ENCODE results near the gene TBL2.
"Not testable (repeated sequence)": the region's sequence is repeated elsewhere in the genome, so short reads cannot be mapped to it uniquely, and the experiment has no call there.

TBL2 gene

DNA sequence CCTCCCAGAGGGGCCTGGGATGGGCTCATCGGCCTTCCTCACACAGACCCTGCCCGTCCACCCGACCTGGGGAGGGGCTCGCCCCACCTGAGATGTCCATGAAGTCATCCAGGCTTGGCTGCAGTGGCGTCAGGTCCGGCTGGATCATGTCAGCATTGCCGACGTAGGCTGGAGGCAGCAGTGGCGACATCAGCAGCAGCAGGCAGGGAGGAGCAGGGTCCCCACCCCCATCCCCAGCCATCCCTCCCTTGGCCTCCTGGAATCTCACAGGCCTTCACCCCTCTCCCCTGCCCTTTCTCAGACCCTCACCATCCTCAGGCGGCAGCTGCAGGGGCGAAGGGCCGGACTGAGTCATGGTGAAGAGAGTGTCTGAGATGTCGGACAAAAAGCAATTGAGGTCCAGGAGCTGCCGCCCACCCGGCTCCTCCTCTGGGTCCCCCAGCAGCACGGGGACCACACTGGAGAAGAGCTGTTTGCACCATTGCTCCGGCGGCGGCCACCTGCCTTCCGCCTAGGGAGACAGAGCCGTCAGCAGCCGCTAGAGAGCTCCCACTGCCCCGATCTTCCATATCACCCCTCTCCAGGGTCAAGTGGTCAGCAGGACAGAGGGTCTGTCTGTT lies 27.3 kb upstream of the TBL2 start:
- DNase-seq (ENCODE audit: low spot score), result no peak

DNA sequence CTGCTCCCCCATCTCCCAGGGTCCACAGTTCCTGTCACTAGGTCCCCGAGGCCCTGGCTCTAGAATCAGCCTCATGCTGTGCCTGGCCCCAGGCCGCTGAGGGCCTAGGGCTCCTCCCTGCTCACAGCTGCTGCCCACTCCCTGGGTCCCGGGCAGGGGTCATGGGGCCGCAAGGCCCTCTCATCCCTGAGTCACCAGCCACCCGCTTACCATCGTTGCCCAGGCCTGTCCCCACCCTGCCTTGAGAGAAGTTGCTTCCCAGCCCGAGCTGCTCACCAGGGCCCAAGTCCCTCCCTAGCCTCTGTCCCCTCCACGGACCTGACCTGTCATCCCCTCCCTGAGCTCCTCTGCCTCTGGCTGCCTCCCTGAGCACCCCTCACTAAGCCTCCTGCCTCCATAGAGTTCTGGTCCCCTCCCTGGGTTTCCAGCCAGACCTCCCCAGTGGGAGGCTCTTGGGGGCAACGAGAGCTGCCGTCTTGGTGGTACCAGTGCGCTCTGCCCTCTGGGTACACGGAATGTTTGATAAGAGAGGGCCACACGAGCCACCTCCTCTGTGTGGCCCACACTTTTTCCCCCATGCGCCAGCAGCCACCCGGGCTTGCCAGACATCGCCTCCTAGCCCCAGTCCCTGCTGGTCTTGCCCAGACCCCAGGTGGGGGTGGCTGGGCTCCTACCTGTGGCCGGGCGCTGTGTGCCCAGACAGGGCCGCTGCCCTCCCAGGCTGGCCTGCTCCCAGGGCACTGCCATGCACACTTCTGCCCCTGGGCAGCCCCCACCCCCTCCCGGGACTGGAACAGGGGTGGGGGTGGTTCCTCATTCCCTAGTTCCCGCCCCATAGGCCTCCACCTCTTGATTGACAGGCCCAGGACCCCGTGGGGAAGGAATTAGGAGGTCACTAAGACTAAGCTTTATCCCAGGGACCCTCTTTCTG lies 24.6 kb upstream of the TBL2 start:
- no peak for DNase-seq (ENCODE audit: low spot score)

GRCh38 chr7:73599916-73600315 lies 21.5 kb upstream of the TBL2 start:
- no peak for DNase-seq (ENCODE audit: low spot score)

- DNase-seq (ENCODE audit: low spot score), result no peak
These were observed 20.9 kb upstream of the TBL2 start for GRCh38 chr7:73599151-73599882.

DNA sequence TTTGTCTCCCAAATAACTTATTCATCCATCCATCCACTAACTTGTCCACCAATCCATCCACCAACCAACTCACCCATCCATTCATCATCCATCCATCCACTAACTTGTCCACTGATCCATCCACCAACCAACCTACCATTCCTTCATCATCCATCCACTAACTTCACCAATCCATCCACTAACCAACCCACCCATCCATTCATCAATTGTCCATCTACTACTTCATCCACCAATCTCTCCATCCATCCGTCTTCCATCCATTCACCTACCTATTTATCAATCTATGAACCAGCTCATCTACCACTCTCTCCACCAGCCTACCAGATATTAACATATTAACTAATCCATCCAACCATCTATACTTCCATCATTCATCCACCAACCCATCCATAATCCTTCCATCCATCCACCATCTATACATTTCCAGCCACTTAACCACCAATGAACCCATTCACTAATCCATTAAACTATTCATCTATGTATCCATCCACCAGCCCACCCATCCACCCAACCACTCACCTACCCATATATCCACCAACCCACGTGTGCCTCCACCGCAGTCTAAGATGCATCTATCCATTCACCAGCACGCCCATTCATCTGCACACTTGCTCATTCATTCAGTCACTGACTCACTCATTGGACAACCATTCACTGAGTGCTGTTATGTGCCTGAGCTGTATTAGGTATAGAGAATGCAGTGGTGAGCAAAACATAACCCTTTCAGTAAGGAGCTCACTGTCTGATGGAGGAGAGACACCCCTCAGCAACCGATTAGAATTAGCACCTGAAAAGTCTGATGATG lies 19.8 kb upstream of the TBL2 start:
- no peak for DNase-seq (ENCODE audit: low spot score)

- DNase-seq (ENCODE audit: low spot score), result no peak
These were observed 18.0 kb upstream of the TBL2 start for GRCh38 chr7:73596191-73597065.

DNA sequence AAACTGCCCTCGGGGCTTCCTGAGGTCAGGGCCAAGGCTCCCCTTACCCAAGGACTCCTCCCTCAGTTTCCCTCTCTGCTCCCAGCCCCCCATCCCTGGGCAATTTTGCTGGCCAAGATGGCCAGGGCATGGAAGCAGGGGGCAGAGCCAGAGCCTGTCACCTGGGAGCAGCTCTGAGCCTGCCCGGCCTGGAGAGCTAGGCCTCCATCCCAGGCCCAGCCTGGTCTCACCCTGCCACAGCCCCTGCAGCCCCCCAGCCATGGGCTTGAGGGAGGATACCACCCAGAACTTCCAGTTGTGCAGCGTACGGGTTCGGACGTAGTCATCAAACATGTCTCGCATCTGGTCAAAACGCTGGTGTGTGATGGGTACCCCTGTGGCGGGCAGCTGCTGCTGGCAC lies 17.0 kb upstream of the TBL2 start:
- no peak for DNase-seq (ENCODE audit: low spot score)

- DNase-seq (ENCODE audit: low spot score), result no peak
These were observed 15.0 kb upstream of the TBL2 start for GRCh38 chr7:73593207-73594045.

GRCh38 chr7:73586911-73587310 lies 8.5 kb upstream of the TBL2 start:
- DNase-seq (ENCODE audit: low spot score), result no peak

DNA sequence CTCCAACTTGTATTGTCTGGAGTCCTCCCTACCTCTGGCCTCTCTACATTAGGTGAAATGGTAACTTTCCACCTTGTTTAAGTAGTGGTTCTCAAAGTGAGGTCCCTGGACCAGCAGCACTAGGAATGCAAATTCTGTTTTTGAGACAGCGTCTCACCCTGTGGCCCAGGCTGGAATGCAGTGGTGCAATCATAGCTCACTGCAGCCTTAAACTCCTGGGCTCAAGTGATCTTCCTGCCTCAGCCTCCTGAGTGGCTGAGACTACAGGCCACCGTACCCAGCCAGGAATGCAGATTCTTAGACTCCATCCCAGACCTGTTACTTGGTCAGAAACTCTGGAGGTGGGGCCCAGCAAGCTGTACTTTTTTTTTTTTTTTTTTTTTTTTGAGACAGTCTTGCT lies 6.8 kb upstream of the TBL2 start:
- no peak for DNase-seq (ENCODE audit: low spot score)

DNA sequence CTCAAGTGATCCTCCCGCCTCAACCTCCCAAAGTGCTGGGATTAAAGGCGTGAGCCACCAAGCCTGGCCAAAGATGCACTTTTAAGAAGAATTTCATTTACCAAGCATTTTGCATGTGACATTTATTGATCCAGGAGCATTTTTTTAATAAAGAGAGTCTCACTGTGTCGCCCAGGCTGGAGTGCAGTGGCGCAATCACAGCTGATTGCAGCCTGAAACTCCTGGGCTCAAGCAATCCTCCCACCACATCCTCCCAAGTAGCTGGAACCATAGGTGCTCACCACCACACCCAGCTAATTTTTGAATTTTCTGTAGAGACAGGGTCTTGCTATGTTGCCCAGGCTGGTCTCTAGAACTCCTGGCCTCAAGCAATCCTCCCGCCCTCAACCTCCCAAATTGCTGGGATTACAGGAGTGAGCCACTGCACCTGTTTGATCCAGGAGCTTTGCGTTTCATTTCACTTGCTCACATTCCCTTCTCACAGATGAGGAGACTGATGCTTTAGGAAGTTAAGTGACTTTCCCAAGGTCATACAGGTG lies 4.4 kb upstream of the TBL2 start:
- DNase-seq (ENCODE audit: low spot score), result no peak

GRCh38 chr7:73581006-73581405 lies 2.6 kb upstream of the TBL2 start:
- not testable (repeated sequence) for DNase-seq (ENCODE audit: low spot score)

DNA sequence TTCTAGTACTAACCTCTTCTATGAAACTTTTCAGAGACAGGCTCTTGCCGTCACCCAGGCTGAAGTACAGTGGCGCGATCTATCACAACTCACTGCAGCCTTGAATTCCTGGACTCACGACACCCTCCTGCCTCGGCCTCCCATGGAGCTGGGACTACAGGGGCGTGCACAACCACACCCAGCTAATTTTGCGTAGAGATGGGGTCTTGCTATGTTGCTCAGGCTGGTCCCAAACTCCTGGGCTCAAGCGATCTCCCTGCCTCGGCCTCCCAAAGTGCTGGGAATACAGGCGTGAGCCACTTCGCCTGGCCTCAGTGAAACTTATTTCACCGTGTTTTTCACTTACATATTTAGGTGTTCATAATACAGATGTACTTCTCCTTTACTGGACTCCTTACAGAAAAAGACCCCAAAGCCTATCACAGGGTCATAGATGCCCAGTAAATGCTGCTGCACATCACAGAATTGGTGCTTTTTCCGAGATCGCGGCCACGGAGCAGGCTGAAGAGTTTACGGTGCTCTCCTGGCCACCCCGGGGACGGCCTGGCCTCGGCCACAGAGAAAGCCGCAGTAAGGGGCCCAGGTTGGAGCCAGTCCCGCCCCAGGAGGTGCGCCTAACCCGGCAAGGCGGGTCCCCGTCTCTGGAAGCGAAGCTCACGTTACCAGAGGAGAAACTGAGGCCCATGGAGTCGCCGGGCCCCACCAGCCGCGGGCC lies 595 bp downstream of the TBL2 start:
- DNase-seq (ENCODE audit: low spot score), result no peak

- DNase-seq (ENCODE audit: low spot score), result no peak
These were observed 4.6 kb downstream of the TBL2 start for GRCh38 chr7:73573791-73574190.

DNA sequence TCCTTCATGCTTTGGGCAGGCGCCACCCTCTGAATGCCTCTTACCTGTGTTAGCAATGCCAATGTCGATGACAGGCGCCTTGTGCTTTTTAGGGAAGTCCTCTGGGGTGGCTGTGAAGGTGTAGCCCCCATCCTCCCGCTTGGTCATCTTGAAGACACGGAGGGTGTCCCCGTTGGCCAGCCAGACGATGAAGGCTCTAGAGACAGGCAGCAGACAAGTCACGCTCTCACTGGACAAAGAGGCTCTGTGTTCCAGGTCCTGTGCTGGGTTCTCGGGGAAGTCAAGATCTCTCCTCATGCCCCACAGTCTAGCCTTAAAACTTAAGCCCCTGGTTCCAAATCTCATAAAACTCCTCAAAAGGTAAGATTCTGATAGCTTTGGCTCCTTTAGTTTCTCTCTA lies 5.1 kb downstream of the TBL2 start:
- no peak for DNase-seq (ENCODE audit: low spot score)

DNA sequence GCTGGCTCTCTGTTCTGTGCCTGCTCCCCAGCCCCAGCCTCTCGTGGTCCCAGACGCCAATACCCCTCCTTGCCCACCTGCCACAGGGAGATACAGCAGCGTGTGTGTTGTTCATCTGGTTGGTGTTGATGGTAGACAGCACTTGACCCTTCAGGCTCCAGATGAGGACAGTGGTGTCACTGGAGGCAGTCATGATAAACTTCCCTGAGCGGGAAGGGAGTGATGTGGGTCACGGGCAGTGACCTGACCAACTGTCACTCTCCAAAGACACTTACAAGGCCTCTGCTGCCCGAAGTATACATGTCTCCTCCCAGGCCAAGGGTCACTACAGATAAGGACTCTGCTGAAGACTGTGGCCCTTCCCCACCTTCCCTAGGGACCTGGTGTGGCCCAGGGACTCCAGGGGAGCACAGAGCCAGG lies 5.6 kb downstream of the TBL2 start:
- DNase-seq (ENCODE audit: low spot score), result no peak

DNA sequence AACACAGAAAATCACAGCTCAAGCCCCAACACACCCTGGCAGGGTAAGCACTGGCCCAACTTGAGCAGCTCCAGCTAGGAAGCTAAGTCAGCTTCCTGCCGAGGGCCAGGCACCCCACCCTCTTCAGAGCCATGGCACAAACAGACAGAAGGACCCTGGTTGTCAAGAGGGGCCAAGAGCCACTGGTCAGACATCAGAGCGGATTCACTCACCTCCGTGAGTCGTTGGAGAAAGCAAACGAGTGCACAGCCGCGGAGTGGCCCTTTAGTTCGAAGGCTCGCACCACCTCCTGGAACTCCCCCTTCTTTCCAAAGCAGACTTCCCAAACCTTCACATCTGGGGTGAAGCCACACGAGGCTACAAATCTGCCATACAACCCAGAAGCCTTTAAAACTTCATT lies 7.4 kb downstream of the TBL2 start:
- DNase-seq (ENCODE audit: low spot score), result no peak

DNA sequence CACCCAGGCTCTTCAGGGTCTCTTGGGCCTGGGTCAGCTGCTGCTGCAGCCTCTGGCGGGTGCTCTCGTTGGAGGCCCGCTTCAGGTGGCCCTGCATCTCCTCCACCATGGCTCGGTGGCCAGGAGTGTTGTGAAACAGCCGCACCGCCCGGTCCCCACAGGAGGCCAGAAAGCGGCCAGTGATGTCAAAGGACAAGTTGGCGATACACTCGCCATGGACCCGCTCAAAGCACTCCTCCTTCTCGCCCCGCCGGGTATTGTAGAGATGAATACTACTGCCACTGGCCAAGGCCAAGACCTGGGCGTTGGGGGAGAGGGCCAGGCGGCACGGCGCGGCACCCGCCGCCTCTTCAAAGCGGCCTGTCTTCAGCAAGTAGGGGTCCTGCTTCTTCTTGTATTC lies 7.9 kb downstream of the TBL2 start:
- DNase-seq (ENCODE audit: low spot score), result no peak

- no peak for DNase-seq (ENCODE audit: low spot score)
These were observed 9.3 kb downstream of the TBL2 start for GRCh38 chr7:73569042-73569608.

Measured in hematopoietic multipotent progenitor cell treated with erythropoietin and hydrocortisone succinate and interleukin-3 and kit ligand, for 17 days (in vitro differentiated cells).